GM12801 (cell line): ENCODE results near the gene METTL24.

ENCODE experiments used
- TF ChIP-seq, protein P1 (sequence below): IDR thresholded peaks from one replicate; pipeline ENCODE4 v1.5.1; 2011; ENCODE audit warnings: control low read depth; ENCODE audit not compliant: insufficient read length; ENCODE audit errors: extremely low read depth

The METTL24 gene

GRCh38 chr6:110217266-110217665 lies 140.9 kb downstream of the METTL24 start:
- TF ChIP-seq, protein P1, sequence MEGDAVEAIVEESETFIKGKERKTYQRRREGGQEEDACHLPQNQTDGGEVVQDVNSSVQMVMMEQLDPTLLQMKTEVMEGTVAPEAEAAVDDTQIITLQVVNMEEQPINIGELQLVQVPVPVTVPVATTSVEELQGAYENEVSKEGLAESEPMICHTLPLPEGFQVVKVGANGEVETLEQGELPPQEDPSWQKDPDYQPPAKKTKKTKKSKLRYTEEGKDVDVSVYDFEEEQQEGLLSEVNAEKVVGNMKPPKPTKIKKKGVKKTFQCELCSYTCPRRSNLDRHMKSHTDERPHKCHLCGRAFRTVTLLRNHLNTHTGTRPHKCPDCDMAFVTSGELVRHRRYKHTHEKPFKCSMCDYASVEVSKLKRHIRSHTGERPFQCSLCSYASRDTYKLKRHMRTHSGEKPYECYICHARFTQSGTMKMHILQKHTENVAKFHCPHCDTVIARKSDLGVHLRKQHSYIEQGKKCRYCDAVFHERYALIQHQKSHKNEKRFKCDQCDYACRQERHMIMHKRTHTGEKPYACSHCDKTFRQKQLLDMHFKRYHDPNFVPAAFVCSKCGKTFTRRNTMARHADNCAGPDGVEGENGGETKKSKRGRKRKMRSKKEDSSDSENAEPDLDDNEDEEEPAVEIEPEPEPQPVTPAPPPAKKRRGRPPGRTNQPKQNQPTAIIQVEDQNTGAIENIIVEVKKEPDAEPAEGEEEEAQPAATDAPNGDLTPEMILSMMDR, result no peak

DNA sequence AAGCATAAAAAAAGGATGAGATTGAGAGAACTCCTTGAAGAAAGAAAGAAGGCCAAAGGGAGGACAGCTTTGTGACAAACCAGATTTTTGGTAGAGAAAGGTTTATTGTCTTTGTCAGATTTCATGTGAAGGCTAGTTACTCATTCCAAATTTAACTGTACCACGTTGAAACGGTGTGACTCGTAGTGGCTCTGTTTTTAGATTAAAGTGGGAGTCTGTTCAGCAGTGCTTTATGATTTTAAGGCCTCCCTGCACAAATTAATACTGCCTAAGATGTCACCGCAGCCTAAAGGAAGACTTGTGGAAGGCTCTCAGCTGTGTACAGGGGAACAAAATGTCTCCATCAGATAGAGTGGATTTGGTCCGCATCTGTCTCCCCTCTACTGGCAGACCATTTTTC lies 142.0 kb downstream of the METTL24 start:
- TF ChIP-seq, protein P1, result no peak

DNA sequence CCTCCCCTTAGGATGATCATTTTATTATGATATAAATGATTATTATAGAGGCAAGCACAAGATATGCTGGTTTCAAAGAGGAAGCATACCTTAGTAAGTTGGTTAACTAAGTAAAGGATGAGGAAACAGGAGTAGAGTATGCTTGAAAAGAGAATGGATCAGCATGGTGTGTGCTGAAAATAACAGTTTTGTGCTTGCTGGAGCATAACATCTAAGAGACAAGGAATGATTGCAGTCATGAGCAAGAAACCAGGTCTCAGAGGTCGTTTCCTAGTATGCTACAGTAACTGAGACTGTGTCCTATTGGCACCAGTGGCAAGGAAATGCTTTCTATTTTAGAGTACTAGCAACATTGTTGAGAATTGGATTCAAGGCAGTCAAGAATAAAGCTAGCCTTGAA lies 143.8 kb downstream of the METTL24 start:
- TF ChIP-seq, protein P1, result no peak

GRCh38 chr6:110211753-110212152 lies 146.4 kb downstream of the METTL24 start:
- TF ChIP-seq, protein P1, result no peak

GRCh38 chr6:110207652-110208051 lies 150.5 kb downstream of the METTL24 start:
- TF ChIP-seq, protein P1, result no peak

GRCh38 chr6:110201151-110201884 lies 156.8 kb downstream of the METTL24 start:
- TF ChIP-seq, protein P1, result no peak

DNA sequence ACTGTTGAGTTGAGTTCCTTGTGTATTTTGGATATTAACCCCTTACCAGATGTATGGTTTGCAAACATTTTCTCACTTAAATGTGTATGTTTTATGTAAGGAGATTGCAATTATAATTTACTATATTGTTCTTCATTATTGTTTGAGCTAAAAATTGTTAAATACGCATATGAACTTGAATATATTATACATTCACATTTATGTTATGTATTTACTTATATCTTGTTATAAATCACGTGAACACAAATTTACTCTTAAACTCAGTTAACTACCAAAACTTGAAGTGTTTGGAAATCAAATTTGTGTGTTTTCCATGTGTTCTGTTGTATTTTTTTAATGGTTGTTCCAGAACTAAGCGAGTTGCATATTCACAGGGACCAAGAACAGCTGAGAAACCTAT lies 159.6 kb downstream of the METTL24 start:
- TF ChIP-seq, protein P1, result no peak
